ENCODE results near the gene TMEM42. TPM values are rescaled to one million over a fixed set of nuclear protein-coding genes. Genes with fewer than 3 reads are reported as not detected.

Gene TMEM42
- total RNA-seq, 4 donors from 2014 or later: 20.7 to 40.4 (median 32.6) TPM

DNA sequence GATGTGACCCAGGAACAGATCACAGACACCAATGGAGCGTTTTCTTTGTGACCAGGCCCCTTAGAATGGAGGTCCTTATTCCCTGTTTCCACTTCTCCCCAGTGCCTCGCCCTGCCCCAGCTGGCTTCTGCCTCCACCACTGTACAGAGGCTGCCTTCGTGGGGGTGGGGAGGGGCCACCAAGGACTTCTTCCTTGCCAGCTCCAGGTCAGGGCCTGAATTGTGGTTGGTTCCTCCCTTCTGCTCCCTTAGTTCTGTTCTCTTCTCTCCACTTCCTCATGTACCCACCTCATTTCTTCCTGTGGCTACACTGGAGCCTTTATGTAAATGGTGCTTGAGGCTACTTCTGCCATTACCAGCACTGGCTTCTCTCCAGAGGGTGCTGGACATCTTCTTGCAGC, 29.1 kb downstream of the TMEM42 start:
- DNase-seq (ENCODE audit: low spot score in 2 of 2): no peak
- Histone ChIP-seq H3K4me3 (no peak overlapping the region), H3K4me1 (no peaks in the 10 kb centered on the region), H3K27ac (no peak overlapping the region), H3K36me3 (no peaks in the 10 kb centered on the region), H3K27me3 (no peaks in the 10 kb centered on the region), H3K9me3 (no peaks in the 10 kb centered on the region)
- WGBS, 2 donors: 62 to 80% methylated on average over 3 of the region's 3 CpGs
- TF ChIP-seq EP300 (IDR thresholded peaks at IDR 0.05) (no peak), POLR2A (IDR thresholded peaks at IDR 0.05) (no peak)
- TF ChIP-seq, protein P1, sequence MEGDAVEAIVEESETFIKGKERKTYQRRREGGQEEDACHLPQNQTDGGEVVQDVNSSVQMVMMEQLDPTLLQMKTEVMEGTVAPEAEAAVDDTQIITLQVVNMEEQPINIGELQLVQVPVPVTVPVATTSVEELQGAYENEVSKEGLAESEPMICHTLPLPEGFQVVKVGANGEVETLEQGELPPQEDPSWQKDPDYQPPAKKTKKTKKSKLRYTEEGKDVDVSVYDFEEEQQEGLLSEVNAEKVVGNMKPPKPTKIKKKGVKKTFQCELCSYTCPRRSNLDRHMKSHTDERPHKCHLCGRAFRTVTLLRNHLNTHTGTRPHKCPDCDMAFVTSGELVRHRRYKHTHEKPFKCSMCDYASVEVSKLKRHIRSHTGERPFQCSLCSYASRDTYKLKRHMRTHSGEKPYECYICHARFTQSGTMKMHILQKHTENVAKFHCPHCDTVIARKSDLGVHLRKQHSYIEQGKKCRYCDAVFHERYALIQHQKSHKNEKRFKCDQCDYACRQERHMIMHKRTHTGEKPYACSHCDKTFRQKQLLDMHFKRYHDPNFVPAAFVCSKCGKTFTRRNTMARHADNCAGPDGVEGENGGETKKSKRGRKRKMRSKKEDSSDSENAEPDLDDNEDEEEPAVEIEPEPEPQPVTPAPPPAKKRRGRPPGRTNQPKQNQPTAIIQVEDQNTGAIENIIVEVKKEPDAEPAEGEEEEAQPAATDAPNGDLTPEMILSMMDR (IDR thresholded peaks at IDR 0.05): no peak

DNA sequence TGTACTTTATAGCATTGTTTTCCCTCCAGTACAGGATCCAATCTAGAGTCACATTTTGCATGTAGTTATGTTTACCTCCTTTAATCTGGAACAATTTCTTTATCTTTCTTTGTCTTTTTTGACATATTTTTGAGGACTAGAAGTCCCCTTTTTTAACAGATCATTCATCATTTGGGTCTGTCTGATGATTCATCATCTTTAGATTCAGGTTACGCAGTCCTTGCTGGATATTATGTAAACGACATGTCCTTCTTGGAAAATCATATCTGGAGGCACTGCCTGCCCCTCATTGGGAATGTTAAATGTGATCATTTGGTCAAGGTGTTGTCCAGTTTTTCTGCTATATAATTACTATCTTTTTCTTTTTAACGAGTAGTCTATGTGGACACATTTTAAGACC, 31.0 kb downstream of the TMEM42 start:
- no peak for DNase-seq (ENCODE audit: low spot score in 2 of 2)
- Histone ChIP-seq H3K27me3 (no peaks in the 10 kb centered on the region), H3K36me3 (no peaks in the 10 kb centered on the region), H3K4me3 (no peak overlapping the region), H3K9me3 (no peaks in the 10 kb centered on the region), H3K4me1 (no peaks in the 10 kb centered on the region), H3K27ac (no peak overlapping the region)
- 73 to 89% methylated on average over 3 of the region's 3 CpGs for WGBS, 2 donors
- TF ChIP-seq, protein P1 (IDR thresholded peaks at IDR 0.05): no peak
- TF ChIP-seq POLR2A (IDR thresholded peaks at IDR 0.05) (no peak), EP300 (IDR thresholded peaks at IDR 0.05) (no peak)

DNA sequence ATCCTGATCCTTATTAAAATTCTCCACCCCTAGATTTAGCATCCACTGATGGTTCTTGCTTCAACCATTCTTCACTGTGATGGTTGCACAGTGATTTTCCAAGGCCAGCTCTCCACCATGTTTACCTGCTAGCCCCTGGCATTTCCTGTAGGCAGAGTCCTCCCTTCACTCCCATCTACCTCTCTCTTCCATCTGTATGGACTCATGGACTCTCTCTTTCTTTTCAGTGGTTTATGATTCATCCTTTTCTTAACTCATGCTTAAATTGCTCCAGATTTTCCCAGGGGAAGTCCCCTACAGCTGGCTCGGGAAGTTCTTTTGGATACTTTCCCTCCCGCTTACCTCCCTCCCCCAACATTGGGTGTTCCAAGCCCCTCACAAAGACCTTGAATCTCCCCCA, 31.4 kb downstream of the TMEM42 start:
- no peak for DNase-seq (ENCODE audit: low spot score in 2 of 2)
- no peak overlapping the region for H3K4me3 ChIP-seq
- H3K27ac ChIP-seq: no peak overlapping the region
- WGBS, 2 donors: 42 to 43% methylated on average over 2 of the region's 2 CpGs
- H3K4me1 ChIP-seq: no peaks in the 10 kb centered on the region
- H3K9me3 ChIP-seq: no peaks in the 10 kb centered on the region
- TF ChIP-seq POLR2A (IDR thresholded peaks at IDR 0.05) (no peak), EP300 (IDR thresholded peaks at IDR 0.05) (no peak)
- TF ChIP-seq, protein P1 (IDR thresholded peaks at IDR 0.05): no peak
- H3K27me3 ChIP-seq: no peaks in the 10 kb centered on the region
- H3K36me3 ChIP-seq: no peaks in the 10 kb centered on the region

DNA sequence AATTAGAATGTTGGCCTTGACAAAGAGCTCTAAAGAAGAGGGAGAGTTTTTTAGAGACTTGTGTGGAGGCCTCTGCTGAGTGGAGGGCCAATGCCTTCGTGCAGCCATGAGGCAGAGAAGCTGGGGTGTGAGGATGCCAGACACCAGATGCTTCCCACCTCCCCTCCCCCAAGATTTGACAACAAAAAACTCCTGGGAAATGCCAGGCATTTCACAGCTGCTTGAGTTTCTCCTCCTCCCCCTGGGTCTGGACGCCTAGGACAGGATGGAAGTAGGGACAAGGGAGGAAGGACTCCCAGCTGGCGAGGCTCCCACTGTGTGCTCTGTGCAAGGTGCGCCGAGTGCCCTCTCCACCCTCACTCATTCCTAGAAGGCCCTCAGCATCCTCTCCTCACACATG, 32.8 kb downstream of the TMEM42 start:
- H3K4me1 ChIP-seq: no peaks in the 10 kb centered on the region
- no peak overlapping the region for H3K4me3 ChIP-seq
- H3K27me3 ChIP-seq: no peaks in the 10 kb centered on the region
- DNase-seq (ENCODE audit: low spot score in 2 of 2): no peak
- H3K9me3 ChIP-seq: no peaks in the 10 kb centered on the region
- no peak for TF ChIP-seq POLR2A (IDR thresholded peaks at IDR 0.05)
- TF ChIP-seq, protein P1 (IDR thresholded peaks at IDR 0.05): no peak
- no peak for TF ChIP-seq EP300 (IDR thresholded peaks at IDR 0.05)
- WGBS, 2 donors: 47 to 51% methylated on average over 5 of the region's 5 CpGs
- H3K36me3 ChIP-seq: no peaks in the 10 kb centered on the region
- H3K27ac ChIP-seq: no peak overlapping the region

DNA sequence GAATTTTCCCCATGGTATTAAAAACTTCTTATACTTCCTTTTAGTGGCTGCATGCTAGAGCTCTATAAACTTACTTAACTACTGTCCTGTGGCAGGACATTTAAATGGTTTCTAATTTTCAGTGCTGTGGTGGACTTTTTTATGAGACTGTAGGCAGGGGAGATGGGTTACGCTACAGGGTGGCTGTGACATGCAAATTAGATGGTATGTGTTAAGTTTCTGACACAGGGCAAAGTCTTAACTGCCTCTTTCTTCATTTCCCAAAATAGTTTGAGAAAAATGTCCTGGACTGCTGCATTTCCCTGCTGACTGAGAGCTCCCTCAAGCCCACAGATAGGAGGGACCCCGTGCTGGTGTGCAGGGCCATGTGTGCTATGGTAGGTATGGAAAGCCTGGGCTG, 34.7 kb downstream of the TMEM42 start:
- H3K36me3 ChIP-seq: no peaks in the 10 kb centered on the region
- no peak overlapping the region for H3K4me3 ChIP-seq
- H3K9me3 ChIP-seq: no peaks in the 10 kb centered on the region
- WGBS, 2 donors: 77 to 81% methylated on average over 2 of the region's 2 CpGs
- TF ChIP-seq POLR2A (IDR thresholded peaks at IDR 0.05) (no peak), EP300 (IDR thresholded peaks at IDR 0.05) (no peak)
- TF ChIP-seq, protein P1 (IDR thresholded peaks at IDR 0.05): no peak
- no peaks in the 10 kb centered on the region for H3K4me1 ChIP-seq
- no peaks in the 10 kb centered on the region for H3K27me3 ChIP-seq
- no peak for DNase-seq (ENCODE audit: low spot score in 2 of 2)
- no peak overlapping the region for H3K27ac ChIP-seq

Measured in tibial nerve (tissue), 4 donors.